Activated gamma-delta T cell treated with anti-CD3 and anti-CD28 coated beads, Interleukin-2, amount 50 U/mL, for 16 hours (primary cell): ENCODE data around the gene PCP2.

Source experiments
- DNase-seq: peaks from one replicate; pipeline ENCODE4 v3.0.0-alpha.2; 2020; ENCODE audit warnings: low read depth

Gene PCP2

DNA sequence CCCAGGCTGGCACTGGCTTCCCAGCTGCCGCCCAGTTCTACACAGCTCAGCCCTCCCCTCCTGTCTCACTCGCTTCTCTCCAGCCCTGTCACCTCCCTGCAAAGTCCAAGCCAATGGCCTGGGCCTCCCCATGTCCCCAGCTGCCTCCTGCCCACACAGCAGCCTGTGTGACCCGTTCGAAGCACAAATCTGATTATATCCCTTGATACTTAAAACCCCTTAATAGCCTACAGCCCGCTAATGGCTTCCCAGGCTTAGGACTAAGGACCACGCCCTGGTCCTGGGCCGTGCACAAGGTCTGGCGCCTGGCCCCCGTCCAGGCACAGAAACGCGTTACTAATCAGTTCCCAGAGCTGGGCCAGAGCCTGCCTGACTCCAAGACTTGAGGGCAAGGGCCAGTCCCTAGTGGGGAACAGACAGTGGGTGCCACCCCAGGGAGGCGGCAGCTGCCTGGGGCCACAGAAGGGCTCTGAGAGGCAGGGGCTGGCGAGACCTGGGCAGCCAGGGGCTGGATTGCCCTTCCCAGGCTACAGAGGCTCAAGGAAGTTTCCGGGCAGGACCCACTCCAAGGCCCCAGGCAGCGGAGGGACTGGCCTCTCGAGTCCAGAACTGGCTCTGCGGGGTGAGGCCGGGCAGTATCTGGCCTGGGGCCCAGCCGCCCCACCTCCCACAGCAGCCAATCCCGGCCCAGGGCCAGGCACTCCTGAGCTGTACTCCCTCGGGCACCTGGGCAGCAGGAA, 14.6 kb downstream of the PCP2 start:
- DNase-seq, result no peak

DNA sequence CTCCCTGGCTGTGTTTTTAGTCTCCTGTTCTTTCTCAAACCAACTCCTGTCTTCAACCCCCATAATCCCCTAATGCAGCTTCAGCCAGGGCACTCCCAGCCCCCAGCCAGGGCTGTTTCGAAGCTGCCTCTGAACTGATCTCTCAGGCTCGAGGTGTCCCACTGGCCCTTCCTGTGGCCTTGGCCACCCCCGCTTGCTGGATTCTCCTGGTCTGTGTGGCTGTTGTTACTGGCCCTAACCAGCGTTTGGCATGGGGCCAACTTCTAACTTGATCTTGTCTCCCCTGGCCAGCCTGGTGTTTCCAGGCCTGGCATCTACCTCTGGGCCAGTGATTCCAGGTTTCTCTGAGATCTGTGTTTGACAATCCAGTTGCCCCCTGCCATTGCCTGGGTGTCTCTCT, 15.2 kb downstream of the PCP2 start:
- no peak for DNase-seq

DNA sequence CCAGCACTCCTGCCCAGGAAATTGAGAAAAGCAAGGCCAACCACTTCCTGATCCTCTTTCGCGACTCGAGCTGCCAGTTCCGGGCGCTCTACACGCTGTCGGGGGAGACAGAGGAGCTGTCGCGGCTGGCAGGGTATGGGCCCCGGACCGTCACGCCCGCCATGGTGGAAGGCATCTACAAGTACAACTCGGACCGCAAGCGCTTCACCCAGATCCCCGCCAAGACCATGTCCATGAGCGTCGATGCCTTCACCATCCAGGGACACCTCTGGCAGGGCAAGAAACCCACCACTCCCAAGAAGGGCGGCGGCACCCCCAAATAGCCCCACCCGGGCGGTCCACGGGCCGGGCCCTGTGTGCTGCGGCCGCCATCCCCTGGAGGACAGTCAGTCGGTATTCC, 15.8 kb downstream of the PCP2 start:
- no peak for DNase-seq

DNA sequence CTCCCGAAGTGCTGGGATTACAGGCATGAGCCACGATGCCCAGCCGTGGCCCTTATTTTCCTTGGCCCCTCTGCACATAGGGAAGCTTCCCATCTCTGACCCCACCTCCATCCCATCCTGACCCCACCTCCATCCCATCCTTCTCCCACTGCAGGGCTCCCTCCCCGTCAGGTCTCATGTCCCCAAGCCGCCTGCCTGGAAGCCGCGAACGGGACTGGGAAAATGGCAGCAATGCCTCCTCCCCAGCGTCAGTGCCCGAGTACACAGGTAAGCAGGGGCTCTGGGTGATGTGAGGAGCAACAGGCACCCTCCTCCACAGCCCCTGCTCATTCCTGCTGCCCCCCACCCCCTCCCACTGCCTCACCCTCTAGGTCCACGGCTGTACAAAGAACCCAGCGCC, 16.3 kb downstream of the PCP2 start:
- DNase-seq, result no peak

DNA sequence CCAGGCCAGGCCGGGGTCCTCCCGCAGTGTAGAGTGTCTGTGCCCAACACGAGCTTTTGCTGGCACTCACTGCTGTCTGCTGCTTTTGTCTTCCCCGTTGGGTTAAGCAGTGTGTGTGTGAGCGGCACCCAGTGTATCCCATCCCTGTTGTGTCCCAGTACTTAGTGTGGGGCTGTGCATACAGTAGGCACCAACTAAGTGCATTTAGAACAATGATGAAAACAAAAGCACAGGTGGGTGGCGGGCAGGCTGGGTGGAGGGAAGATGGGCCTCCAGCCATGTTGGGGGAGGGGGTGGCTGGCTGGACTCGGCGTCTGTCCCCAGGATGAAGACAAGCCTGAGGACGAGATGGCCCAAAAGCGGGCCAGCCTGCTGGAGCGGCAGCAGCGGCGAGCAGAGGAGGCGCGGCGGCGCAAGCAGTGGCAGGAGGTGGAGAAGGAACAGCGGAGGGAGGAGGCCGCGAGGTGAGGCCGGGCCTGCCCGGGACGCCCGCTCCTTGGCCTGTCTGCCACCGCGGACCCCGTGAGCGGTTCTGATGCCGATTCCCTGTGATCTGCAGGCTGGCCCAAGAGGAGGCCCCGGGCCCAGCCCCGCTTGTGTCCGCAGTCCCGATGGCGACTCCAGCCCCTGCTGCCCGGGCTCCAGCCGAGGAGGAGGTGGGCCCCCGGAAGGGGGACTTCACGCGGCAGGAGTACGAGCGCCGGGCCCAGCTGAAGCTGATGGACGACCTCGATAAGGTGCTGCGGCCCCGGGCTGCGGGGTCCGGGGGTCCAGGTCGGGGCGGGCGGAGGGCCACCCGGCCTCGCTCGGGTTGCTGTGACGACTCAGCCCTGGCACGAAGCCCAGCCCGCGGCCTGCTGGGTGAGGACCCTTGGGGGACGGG, 18.4 kb downstream of the PCP2 start:
- DNase-seq, result no peak

DNA sequence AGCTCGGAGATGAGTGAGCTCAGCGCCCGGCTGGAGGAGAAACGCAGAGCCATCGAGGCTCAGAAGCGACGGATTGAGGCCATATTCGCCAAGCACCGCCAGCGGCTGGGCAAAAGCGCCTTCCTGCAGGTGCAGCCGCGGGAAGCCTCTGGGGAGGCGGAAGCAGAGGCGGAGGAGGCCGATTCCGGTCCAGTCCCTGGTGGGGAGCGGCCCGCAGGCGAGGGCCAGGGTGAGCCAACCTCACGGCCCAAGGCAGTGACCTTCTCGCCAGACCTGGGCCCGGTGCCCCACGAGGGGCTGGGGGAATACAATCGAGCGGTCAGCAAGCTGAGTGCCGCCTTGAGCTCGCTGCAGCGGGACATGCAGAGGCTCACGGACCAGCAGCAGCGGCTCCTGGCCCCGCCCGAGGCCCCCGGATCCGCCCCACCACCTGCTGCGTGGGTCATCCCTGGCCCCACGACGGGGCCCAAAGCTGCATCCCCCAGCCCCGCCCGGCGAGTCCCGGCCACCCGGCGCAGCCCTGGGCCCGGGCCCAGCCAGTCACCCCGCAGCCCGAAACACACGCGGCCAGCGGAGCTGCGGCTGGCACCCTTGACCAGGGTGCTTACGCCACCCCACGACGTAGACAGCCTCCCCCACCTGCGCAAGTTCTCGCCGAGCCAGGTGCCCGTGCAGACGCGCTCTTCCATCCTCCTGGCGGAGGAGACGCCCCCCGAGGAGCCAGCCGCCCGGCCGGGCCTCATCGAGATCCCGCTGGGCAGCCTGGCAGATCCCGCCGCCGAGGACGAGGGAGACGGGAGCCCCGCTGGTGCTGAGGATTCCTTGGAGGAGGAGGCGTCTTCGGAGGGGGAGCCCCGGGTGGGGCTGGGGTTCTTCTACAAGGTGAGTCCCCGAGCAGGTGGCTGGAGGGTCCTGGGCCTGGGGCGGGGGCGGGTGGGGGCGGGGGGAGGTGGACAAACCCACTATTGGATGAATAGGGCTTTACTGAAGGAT, 20.9 kb downstream of the PCP2 start:
- no peak for DNase-seq

DNA sequence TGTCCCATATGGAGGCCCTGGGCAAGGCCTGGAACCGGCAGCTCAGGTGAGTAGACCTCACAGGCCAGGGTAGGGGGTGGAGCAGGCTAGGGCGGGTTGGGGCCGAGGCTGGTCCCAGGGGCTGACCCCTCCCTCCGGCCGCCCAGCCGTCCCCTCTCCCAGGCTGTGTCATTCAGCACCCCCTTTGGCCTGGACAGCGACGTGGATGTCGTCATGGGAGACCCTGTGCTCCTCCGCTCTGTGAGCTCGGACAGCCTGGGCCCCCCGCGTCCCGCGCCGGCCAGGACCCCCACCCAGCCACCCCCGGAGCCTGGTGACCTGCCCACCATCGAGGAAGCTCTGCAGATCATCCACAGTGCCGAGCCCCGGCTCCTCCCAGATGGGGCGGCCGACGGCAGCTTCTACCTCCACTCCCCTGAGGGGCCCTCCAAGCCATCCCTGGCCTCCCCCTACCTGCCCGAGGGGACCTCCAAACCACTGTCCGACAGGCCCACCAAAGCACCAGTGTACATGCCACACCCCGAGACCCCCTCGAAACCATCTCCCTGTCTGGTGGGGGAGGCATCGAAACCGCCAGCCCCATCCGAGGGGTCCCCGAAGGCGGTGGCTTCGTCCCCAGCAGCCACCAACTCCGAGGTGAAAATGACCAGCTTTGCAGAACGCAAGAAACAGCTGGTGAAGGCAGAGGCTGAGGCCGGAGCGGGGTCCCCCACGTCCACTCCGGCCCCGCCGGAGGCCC, 21.8 kb downstream of the PCP2 start:
- DNase-seq, result no peak

DNA sequence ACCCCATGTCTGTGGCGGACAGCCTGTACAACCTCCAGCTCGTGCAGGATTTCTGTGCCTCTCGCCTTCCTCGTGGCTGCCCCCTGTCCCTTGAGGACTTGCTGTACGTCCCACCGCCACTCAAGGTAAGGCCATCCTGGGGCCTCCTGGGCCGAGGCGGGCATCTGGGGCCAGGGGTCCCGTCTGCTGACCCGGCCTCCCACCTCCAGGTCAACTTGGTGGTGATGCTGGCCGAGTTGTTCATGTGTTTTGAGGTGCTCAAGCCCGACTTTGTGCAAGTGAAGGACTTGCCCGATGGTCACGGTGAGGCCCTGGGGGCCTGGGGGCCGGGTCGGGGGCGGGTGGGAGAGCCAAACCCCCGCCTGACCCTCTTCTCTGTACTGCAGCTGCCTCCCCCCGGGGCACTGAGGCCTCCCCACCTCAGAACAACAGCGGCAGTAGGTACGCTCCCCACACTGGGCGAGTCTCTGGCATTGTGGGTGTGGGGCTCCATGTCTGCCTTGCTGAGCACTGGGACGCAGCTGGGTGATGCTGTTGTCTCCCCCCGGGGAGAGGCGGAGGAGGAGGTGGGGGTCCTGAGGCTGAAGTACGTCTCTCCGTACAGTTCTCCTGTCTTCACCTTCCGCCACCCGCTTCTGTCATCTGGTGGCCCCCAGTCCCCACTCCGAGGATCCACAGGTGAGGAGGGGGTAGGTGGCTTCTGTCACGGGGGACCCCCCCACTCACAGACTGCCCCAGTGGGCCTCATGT, 22.9 kb downstream of the PCP2 start:
- no peak for DNase-seq

DNA sequence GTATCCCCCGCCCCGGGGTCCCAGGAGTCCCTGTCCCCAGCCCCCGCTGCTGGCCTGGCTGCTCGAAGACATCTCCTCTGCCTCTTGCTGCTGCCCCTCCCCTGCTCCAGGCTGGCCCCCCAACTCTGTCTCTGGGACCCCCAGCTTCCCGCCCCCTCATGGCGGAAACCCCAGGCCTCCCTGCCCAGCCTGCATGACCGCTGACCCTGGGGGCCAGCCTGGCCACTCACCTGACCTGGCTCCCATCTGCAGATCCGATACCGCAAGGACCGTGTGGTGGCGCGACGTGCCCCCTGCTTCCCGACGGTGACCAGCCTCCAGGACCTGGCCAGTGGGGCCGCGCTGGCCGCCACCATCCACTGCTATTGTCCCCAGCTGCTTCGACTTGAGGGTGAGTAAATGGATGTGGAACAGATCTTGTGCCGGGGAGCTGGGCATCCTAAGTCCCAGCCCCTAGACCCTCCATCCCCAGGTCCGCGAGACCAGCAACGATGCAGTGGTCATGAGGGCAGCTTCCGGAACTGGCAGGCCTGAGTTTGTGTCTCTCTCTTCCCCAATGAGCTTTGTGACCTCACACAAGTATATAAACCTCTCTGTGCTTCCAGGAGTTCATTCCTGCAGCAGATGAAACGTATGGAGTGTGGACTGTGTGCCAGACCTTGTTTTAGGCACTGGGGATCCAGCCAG, 25.5 kb downstream of the PCP2 start:
- DNase-seq, result no peak

DNA sequence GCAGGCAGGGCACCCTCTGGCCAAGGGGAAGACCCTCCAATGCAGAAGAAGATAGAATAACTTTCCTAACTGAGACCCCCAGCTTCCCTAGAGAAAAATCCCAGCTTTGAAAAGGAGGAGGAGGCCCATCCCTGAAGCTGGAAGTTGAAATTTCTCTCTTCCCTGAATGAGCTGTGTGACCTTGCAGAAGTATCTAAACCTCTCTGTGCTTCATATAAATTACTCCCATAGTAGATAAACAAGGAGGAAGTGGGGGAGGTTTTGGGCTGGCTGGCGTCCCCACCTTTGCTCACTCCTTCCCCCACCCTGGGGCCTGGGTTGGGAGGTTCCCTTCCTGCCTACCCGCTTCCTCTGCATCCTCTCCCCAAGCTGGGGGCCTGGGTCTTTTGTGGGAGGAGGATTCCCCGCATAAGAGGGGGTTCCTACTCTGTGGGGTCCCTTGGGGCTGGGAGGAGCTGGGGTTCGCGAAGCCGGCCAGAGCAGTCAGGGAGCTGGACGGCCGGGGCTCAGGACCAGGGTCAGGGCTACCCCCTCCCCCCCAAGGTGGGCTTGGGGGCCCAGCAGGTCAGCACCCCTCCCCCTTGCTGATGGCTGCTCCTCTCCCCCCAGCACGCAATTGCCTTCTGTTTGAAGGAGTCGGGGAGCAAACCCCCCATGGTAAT, 26.2 kb downstream of the PCP2 start:
- DNase-seq, result no peak

DNA sequence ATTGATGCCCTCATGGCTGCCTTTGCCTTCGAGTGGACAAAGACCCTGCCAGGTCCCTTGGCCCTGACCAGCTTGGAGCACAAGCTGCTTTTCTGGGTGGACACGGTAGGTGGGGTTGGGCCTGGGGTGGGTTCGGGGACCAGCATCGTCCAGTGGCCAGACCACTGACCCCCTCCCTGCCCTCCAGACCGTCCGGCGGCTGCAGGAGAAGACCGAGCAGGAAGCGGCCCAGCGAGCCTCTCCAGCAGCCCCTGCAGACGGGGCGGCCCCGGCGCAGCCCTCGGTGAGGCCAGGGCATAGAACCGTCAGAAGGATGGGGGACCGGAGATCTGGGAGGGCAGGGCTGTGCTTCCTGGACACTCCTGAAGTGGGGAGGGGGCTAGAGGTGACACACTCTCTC, 27.2 kb downstream of the PCP2 start:
- DNase-seq, result no peak

DNA sequence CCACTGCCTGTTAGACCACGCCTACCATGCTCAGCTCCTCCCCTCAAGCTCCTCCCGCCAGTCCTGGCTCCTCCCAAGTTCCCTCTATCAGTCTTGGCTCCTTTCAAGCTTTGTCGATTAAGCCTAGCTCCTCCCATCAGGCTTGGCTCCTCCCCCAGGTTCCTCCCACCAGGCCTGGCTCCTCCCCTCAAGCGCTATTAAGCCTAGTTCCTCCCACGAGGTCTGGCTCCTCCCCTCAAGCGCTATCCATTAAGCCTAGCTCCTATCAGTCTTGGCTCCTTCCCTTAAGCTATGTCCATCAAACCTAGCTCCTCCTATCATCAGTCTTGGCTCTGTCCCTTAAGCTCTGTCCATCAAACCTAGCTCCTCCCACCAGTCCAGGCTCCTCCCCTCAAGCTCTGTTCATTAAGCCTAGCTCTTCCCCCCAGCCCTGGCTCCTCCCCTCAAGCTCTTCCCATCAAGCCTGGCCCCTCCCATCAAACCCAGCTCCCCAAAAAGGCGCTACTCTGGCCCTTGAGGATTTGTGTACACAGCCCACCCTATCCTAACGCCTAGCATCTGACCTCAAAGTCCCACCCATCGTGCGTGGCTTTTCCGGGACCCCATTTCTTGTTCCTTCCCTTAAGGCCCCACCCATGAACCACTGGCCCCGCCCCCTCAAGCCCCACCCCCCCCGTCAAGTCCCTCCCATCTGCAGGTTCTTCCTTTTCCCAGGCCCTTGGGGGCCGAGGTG, 27.9 kb downstream of the PCP2 start:
- no peak for DNase-seq

DNA sequence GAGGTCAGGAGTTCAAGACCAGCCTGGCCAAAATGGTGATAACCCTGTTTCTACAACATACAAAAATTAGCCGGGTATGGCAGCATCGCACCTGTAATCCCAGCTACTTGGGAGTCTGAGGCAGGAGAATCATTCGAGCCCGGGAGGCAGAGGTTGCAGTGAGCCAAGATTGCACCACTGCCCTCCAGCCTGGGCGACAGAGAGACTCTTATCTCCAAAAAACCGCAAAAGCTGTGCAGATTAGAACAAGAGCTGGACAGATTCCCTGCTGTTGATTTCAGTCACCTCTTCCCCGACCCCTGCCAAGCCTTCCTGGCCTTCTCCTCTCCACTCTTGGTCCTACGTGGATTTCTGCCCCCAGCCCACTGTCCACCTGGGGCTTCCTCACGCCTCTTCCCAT, 29.6 kb downstream of the PCP2 start:
- no peak for DNase-seq

DNA sequence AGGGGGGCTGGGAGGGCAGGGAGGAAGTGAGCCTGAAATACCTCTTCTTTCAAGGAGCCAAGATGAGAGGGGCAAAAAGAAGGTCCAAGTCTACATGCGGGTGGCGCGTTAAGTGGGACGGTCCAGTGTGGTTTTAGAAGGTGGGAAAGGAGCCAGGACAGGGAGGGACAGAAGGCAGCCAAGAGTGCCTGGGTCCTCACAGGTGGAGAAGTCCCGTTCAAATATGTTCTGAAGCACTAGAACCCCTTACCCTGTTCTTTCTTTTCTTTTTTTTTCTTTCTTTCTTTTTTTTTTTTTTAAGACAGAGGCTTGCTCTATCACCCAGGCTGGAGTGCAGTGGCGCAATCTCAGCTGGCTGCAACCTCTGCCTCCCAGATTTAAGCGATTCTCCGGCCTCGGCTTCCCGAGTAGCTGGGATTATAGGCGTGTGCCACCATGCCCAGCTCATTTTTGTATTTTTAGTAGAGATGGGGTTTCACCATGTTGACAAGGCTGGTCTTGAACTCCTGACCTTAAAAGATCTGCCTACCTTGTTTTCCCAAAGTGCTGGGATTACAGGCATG, 30.5 kb downstream of the PCP2 start:
- DNase-seq, result no peak

DNA sequence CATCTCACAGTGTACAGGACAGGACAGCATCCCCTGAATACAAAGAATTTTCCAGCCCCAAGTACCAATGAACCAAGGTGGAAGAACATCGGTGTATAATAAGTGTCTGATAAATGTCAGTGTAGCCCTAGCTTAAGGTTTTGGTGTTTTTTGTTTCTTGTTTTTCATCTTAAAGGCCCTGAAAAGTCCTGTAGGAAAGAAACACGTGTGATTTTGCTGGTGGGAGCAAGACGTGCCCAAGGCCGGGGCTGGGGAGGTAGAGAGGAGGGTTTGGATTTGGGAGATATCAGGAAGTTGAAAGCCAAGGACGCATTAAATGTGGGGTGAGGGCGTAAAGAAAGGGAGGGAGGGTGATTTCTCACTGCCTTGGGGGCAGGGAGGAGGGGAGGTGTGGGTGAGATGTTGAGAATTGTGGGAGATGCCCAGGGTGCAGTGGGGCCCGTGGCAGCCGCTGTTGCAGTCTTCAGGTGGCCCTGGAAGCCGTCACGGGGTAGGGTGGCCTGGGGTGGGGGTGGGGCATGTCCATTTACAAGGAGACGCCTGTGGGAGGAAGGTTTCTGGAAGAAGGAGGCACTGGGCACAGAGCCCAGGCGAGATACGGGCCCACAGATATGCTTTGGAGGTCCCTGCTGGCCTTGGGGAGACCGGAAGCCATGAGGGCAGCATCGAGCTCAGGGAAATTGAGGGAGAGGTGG, 31.1 kb downstream of the PCP2 start:
- DNase-seq, result no peak

DNA sequence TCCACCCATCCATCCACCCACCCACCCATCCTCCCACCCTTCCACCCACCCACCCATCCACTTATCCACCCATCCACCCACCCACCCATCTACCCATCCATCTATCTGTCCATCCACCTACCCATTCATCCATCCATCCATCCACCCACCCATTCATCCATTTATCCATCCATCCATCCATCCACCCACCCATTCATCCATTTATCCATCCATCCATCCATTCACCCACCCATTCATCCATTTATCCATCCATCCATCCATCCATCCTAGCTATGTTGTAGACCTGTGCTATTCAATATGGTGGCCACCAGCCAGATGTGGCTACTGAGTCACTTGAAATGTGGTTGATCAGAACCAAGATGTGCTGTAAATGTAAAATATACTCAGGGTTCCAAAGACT, 32.8 kb downstream of the PCP2 start:
- DNase-seq, result no peak

DNA sequence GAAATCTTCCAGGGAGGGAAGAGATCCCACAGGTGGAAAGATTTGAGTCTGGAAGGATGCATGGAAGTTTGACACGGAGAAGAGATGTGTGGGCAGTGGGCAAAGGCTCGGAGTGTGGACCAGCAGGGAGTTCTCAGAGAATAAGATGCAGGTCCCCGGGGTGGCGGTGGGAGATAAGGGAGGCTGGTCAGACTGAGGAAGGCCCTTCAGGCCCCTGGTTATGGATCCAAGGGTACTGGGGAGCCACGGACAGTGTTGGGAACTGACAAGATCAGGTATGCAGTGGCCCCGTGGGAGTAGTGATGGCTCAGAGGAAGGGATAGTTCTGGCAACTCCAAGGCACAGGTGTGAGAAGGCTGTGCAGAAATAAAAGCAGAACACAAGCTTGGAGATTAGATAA, 35.3 kb downstream of the PCP2 start:
- no peak for DNase-seq

DNA sequence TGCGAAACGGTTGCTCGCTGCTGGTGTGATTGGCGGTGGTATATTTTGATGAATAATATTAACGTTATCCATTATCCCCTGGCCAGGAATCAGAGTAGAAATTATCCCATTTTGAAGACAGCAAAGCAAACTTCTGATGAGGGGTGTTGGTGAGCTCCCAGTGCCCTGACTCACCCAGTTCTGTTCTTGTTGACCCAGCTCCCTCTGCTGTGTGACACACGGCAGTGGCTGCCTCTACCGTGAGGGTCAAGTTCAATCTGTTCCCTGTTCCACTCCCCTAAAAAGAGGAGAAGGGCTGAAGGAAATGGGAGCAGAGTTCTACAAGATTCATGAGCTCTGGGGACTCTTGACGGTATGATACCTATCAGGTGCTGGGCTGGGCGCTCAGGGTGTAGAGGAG, 35.8 kb downstream of the PCP2 start:
- DNase-seq, result no peak
